Fibroblast of villous mesenchyme (primary cell): ENCODE results near the gene MMD. TPM values are rescaled to one million over a fixed set of nuclear protein-coding genes. Genes with fewer than 3 reads are reported as not detected.

Experiments used
- DNase-seq: peaks from one replicate; pipeline ENCODE4 v3.0.0-alpha.2; 2010; ENCODE audit warnings: low read depth
- H3K4me3 ChIP-seq: 2 replicates; pipeline ENCODE4 v1.5.1; 2011; ENCODE audit warnings: low read depth, mild to moderate bottlenecking, low read length
- total RNA-seq: library from RNA; depleted of rRNA; stranded (reverse); fragments of >200 nt; gene quantifications from 2 replicates; pipeline ENCODE4 v1.2.3, GENCODE V29; 2012
- TF ChIP-seq, protein P1 (sequence below): IDR thresholded peaks from 2 replicates; pipeline ENCODE4 v1.5.1; 2012; ENCODE audit warnings: low read depth, mild to moderate bottlenecking, low read length; ENCODE audit not compliant: insufficient read depth

Gene MMD
- total RNA-seq, 1 donor = 9.5 TPM

DNA sequence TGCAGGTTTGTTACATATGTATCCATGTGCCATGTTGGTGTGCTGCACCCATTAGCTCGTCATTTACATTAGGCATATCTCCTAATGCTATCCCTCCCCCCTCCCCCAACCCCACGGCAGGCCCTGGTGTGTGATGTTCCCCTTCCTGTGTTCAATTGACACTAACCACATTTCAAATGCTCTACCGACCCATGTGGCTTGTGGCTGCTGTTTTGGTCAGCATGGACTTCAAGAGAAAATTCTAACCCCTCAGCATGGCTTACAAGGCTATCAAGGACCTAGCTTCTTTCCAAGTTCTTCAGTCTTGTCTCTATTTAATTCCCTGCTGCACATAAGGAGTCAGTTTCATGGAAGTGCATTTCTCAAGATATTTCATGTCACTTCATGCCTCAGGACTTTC is 52.9 kb downstream of the MMD start:
- H3K4me3 ChIP-seq = no peak overlapping the region
- DNase-seq = no peak

DNA sequence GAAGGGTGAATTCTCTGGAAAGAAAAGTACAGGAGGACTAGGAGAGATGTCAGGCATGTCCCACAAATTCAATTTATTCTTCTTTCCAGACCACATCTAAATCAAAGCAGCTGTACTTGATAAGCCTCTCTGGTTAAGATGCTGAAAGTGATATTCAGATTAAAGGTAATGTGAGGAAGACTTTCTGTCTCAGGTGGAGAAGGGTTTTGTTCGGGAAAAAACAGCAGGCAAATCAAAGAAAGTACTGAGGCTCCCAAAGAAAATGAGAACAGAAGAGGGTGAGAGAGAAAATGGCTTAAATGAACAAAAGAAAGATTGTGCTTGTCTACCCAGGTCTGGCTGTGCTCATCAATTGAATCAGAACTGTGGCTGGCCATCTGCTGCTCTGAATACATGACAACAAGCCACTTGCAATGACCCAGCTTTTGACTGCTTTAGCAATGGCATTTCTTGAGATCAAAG is 55.6 kb downstream of the MMD start:
- no peak overlapping the region for H3K4me3 ChIP-seq
- TF ChIP-seq, protein P1, sequence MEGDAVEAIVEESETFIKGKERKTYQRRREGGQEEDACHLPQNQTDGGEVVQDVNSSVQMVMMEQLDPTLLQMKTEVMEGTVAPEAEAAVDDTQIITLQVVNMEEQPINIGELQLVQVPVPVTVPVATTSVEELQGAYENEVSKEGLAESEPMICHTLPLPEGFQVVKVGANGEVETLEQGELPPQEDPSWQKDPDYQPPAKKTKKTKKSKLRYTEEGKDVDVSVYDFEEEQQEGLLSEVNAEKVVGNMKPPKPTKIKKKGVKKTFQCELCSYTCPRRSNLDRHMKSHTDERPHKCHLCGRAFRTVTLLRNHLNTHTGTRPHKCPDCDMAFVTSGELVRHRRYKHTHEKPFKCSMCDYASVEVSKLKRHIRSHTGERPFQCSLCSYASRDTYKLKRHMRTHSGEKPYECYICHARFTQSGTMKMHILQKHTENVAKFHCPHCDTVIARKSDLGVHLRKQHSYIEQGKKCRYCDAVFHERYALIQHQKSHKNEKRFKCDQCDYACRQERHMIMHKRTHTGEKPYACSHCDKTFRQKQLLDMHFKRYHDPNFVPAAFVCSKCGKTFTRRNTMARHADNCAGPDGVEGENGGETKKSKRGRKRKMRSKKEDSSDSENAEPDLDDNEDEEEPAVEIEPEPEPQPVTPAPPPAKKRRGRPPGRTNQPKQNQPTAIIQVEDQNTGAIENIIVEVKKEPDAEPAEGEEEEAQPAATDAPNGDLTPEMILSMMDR = no peak
- DNase-seq = no peak

More for the DNA sequence above, 52.9 kb downstream of the MMD start:
- TF ChIP-seq, protein P1 = no peak

DNA sequence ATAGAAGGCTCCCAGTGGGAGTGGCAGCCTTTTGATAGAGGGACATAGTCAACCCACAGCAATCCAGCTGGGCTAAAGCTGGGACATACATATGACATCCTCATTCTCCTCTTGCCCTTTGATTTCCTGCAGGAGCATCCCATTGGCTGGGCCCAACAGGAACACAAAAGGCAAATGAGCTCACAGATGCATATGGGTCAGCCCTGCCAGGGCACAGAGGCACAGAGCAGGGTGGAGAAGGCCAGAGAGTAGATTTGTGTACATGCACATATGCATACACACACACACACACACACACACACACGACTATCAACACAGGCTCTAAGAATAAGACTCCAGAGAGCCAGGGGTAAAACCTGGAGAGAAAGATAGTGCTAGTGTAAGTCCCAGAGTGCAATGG is 58.6 kb downstream of the MMD start:
- DNase-seq = no peak
- TF ChIP-seq, protein P1 = no peak
- no peak overlapping the region for H3K4me3 ChIP-seq

DNA sequence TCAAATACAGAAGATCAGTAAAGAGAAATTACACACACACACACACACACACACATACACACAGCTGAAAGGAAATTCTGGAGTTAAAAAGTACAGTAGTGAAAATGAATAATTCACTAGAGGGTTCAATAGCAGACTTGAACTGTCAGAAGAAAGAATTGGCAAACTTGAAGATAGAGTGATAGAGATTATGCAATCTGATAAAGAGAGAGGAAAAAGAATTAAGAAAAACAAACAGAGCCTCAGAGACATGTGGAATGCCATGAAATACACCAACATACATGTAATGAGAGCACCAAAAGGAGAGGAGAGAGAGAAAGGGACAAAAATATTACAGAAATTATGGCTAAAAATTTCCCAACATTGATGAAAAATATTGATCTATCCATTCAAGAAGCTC is 60.7 kb downstream of the MMD start:
- no peak overlapping the region for H3K4me3 ChIP-seq
- TF ChIP-seq, protein P1 = no peak
- DNase-seq = no peak

DNA sequence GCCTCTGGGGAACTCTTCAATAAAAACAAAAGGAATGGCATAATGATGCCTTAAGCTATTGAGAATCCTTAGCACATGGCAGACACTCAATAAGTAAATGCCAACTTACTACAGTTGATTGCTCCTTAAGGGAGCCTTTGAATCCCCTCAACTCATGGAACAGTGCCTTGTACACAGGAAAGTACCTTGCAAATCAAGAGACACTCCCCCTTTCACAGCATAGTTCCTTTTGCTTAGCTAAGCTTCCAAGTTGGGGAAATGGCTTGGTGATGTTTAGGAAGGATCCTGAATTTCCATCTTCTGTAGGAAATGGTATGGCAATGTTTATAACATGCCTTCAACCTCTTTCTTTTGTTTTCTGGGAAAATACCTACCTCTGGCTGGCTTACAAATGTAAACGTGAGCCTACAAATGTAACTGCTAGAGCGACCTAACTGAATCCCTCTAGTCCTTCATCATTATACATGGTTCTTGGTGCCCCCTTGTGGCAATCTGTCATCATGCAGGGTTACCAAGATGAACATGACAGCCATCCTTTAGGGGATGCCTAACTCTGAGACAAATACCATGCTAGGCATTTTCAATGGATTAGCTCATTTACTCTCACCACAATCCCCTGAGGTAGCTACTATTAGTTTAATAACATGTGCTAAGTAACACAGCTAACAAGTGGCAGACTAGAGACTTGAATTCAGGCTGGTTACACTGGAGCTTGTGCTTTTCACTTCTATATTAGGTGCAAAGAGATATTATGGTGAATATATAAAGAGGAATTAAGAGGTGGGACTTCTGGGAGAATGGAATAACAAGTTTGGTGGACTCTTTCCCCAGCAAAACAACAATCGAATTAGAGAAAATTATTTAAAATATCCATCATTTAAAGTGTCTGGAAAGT is 65.0 kb downstream of the MMD start:
- TF ChIP-seq, protein P1 = peak; percentile 86
- peak; percentile 64 for DNase-seq
- H3K4me3 ChIP-seq = no peak overlapping the region

DNA sequence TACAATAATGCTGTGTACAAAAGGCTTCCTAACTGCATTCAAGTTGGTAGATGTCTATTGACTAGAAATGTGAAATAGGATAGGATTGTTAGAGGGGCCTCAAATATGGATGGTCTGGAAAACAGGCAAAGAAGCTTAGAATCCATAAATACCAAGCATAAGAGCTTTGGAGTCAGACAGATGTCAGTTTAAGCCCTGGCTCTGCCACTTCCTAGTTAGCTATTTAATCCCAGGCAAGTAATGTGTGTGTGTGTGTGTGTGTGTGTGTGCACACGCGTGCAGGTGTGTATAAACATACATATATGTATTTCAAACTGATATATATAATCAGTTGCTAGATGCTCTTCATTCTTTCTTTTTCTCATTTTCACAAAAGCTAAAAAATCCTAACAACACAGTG is 66.7 kb downstream of the MMD start:
- TF ChIP-seq, protein P1 = no peak
- DNase-seq = no peak
- H3K4me3 ChIP-seq = no peak overlapping the region

DNA sequence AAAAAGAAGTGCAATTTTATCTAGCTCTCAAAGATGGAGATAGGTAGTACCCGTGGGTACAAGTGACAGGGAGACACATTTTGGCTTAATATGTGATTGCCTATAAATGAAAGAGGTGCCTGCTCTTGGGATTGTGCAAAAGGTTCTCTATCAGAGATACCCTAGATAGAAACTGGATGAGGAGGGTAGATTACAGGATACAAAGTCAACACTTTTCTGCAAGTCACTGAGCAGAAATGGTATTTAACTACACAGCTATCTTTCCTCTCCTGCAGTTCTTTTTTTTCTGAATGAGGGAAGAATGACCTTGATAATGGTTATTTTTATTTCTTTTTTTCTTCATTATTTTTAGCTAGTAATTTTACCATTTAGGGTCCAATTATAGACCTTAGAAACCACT is 67.6 kb downstream of the MMD start:
- no peak for DNase-seq
- no peak overlapping the region for H3K4me3 ChIP-seq
- TF ChIP-seq, protein P1 = no peak
